ENCODE results near the gene SGIP1. TPM values are rescaled to one million over a fixed set of nuclear protein-coding genes. Genes with fewer than 3 reads are reported as not detected.

The SGIP1 gene
- total and polyA plus RNA-seq, 9 donors, result 0.91 to 7.0 (median 3.3) TPM

- H3K27me3 ChIP-seq, result no peaks in the 10 kb centered on the region
- TF ChIP-seq CTCF (IDR thresholded peaks at IDR 0.05) (no peak), POLR2A (IDR thresholded peaks at IDR 0.05) (no peak), EP300 (IDR thresholded peaks at IDR 0.05) (no peak)
- H3K27ac ChIP-seq, result no peak overlapping the region
- intact Hi-C loops (cut with DNase I), result no loop called here
- H3K9me3 ChIP-seq, result no peaks in the 10 kb centered on the region
- no peaks in the 10 kb centered on the region for H3K4me1 ChIP-seq (ENCODE audit: insufficient read depth)
- H3K4me3 ChIP-seq, result no peak overlapping the region
- no peaks in the 10 kb centered on the region for H3K36me3 ChIP-seq
- DNase-seq, result no peak
- WGBS, 3 donors, result 84 to 87% (median 87%) methylated on average over 9 of the region's 9 CpGs
These were observed 205.6 kb downstream of the SGIP1 start for GRCh38 chr1:66739401-66740157.

- Histone ChIP-seq H3K27ac (no peak overlapping the region), H3K27me3 (no peaks in the 10 kb centered on the region), H3K36me3 (no peaks in the 10 kb centered on the region), H3K9me3 (no peaks in the 10 kb centered on the region), H3K4me1 (ENCODE audit: insufficient read depth) (no peaks in the 10 kb centered on the region), H3K4me3 (no peak overlapping the region)
- 35 to 49% (median 46%) methylated on average over 2 of the region's 2 CpGs for WGBS, 3 donors
- TF ChIP-seq POLR2A (IDR thresholded peaks at IDR 0.05) (no peak), CTCF (IDR thresholded peaks at IDR 0.05) (no peak), EP300 (IDR thresholded peaks at IDR 0.05) (no peak)
- no peak for DNase-seq
- intact Hi-C loops (cut with DNase I), result no loop called here
These were observed 211.5 kb downstream of the SGIP1 start for GRCh38 chr1:66745451-66745850.

- Histone ChIP-seq H3K4me1 (ENCODE audit: insufficient read depth) (peaks cover 3% of the 10 kb centered on the region), H3K27ac (no peak overlapping the region), H3K27me3 (no peaks in the 10 kb centered on the region), H3K36me3 (no peaks in the 10 kb centered on the region), H3K4me3 (no peak overlapping the region), H3K9me3 (no peaks in the 10 kb centered on the region)
- intact Hi-C loops (cut with DNase I), result no loop called here
- TF ChIP-seq EP300 (IDR thresholded peaks at IDR 0.05) (no peak), POLR2A (IDR thresholded peaks at IDR 0.05) (no peak), CTCF (IDR thresholded peaks at IDR 0.05) (no peak)
- DNase-seq, result no peak
- 0 to 6% (median 0%) methylated on average over 1 of the region's 1 CpG for WGBS, 3 donors
These were observed 213.5 kb downstream of the SGIP1 start for GRCh38 chr1:66747501-66747900.

GRCh38 chr1:66750577-66750976 is 216.6 kb downstream of the SGIP1 start:
- peaks cover 3% of the 10 kb centered on the region for H3K4me1 ChIP-seq (ENCODE audit: insufficient read depth)
- H3K4me3 ChIP-seq, result no peak overlapping the region
- DNase-seq, result no peak
- TF ChIP-seq CTCF (IDR thresholded peaks at IDR 0.05) (no peak), POLR2A (IDR thresholded peaks at IDR 0.05) (no peak), EP300 (IDR thresholded peaks at IDR 0.05) (no peak)
- no peaks in the 10 kb centered on the region for H3K9me3 ChIP-seq
- no peaks in the 10 kb centered on the region for H3K27me3 ChIP-seq
- intact Hi-C loops (cut with DNase I), result no loop called here
- H3K36me3 ChIP-seq, result no peaks in the 10 kb centered on the region
- no peak overlapping the region for H3K27ac ChIP-seq
- 81 to 85% (median 83%) methylated on average over 3 of the region's 3 CpGs for WGBS, 3 donors
